ENCODE data around the gene C10orf71.

GRCh38 chr10:49318028-49318427, 19.1 kb downstream of the C10orf71 start:
- no peak for TF ChIP-seq CTCF (IDR thresholded peaks at IDR 0.05; ENCODE audit: insufficient read depth, low read depth, low read length)
- TF ChIP-seq EZH2 (IDR thresholded peaks at IDR 0.05; ENCODE audit: insufficient read depth, low read length), result no peak

Measured in astrocyte (in vitro differentiated cells and primary cell).